ENCODE data around the gene MFSD6. TPM values are rescaled to one million over a fixed set of nuclear protein-coding genes. Genes with fewer than 3 reads are reported as not detected.

Gene MFSD6
- total and polyA plus RNA-seq, 2 donors (not counting 1 experiment from before 2014, with no cell fraction given), result 31.4 to 50.8 TPM

DNA sequence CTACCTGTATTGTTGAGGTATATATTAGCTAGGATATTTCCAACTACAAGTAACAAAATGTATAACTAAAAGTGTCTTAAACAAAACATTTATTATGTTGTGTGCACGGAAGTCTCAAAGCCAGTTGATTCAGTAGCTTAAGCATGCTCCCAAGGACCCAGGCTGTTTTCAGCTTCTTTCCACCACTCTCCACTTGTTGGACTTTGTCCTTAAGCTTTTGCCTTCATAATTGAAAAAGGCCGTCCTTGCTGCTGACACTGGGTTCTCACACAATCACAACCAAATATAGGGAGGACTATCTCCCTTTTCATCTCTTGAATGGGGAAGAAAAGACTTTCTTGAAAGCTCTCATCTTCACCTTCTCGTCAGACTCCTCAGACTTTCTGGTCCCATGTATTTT, 138.6 kb downstream of the MFSD6 start:
- TF ChIP-seq, protein P1, sequence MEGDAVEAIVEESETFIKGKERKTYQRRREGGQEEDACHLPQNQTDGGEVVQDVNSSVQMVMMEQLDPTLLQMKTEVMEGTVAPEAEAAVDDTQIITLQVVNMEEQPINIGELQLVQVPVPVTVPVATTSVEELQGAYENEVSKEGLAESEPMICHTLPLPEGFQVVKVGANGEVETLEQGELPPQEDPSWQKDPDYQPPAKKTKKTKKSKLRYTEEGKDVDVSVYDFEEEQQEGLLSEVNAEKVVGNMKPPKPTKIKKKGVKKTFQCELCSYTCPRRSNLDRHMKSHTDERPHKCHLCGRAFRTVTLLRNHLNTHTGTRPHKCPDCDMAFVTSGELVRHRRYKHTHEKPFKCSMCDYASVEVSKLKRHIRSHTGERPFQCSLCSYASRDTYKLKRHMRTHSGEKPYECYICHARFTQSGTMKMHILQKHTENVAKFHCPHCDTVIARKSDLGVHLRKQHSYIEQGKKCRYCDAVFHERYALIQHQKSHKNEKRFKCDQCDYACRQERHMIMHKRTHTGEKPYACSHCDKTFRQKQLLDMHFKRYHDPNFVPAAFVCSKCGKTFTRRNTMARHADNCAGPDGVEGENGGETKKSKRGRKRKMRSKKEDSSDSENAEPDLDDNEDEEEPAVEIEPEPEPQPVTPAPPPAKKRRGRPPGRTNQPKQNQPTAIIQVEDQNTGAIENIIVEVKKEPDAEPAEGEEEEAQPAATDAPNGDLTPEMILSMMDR (conservative IDR thresholded peaks at IDR 0.05 in 1 of 2, IDR thresholded peaks at IDR 0.05 in 1 of 2; ENCODE audit: low read depth in 1 of 2, low read length in 2 of 2), result no peak
- no peak for TF ChIP-seq EZH2 (IDR thresholded peaks at IDR 0.05; ENCODE audit: low read length, missing control alignments)
- no peaks in the 10 kb centered on the region for H3K36me3 ChIP-seq (ENCODE audit: control insufficient read depth, insufficient read depth, low read length)
- no peaks in the 10 kb centered on the region for H4K20me1 ChIP-seq (ENCODE audit: control insufficient read depth, extremely low read depth, insufficient read depth, low read length)
- H3K4me1 ChIP-seq (ENCODE audit: control insufficient read depth, extremely low read depth, insufficient read depth, low read length), result no peaks in the 10 kb centered on the region
- H3K9ac ChIP-seq (ENCODE audit: insufficient read depth, low read length), result no peak overlapping the region
- no peak overlapping the region for H3K27ac ChIP-seq (ENCODE audit: insufficient read depth, low read length)
- H3K9me3 ChIP-seq (ENCODE audit: control insufficient read depth, insufficient read depth, low read depth, low read length), result no peaks in the 10 kb centered on the region
- no peak overlapping the region for H3K4me2 ChIP-seq (ENCODE audit: extremely low read depth, insufficient read depth, low read length)
- H3K27me3 ChIP-seq (ENCODE audit: control insufficient read depth, insufficient read depth, low read length), result no peaks in the 10 kb centered on the region
- H2AFZ ChIP-seq (ENCODE audit: low read length), result no peak overlapping the region
- no peaks in the 10 kb centered on the region for H3K79me2 ChIP-seq (ENCODE audit: control insufficient read depth, insufficient read depth, low read length)
- no peak for DNase-seq (ENCODE audit: low read depth in 2 of 2)
- no peak overlapping the region for H3K4me3 ChIP-seq (replicated peaks in 1 of 4; ENCODE audit: control extremely low read depth in 1 of 4, insufficient read depth in 1 of 4, low read depth in 3 of 4, low read length in 4 of 4)

DNA sequence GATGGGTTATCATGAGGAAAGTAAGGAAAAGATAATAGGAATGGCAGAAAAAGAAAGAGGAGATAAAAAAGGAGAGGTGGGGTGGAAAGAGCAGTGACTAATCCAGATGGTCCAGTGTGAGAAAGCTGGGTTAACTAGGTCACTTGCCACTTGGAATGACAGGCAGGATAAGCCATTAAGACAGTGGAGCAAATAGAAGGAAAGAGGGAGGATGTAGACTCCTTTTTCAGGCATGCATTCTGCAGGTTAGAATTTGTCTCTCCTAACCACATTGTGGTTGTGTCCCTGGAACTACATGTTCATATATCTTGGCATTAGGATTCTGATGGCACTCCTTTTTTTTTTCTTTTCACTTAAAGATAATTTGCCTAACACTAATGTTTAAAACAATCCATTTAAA, 139.7 kb downstream of the MFSD6 start:
- H3K4me3 ChIP-seq (replicated peaks in 1 of 4; ENCODE audit: control extremely low read depth in 1 of 4, insufficient read depth in 1 of 4, low read depth in 3 of 4, low read length in 4 of 4), result no peak overlapping the region
- no peak for DNase-seq (ENCODE audit: low read depth in 2 of 2)
- H3K27ac ChIP-seq (ENCODE audit: insufficient read depth, low read length), result no peak overlapping the region

DNA sequence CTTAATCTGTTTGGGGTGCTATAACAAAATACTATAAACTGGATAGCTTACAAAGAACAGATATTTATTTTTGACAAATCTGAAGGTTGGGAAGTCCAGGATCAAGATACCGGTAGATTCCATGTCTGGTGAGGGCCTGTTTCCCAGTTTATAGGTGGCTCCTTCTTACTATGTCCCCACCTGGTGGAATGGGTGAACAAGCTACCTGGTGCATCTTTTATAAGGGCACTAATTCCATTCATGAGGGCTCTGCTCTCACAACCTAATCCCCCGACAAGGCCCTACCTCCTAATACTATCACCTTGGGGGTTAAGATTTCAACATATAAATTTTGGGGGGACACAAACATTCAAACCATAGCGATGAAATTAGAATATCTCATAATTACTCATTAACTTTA, 142.0 kb downstream of the MFSD6 start:
- no peak for DNase-seq (ENCODE audit: low read depth in 2 of 2)
- Histone ChIP-seq H2AFZ (ENCODE audit: low read length) (no peak overlapping the region), H4K20me1 (ENCODE audit: control insufficient read depth, extremely low read depth, insufficient read depth, low read length) (no peaks in the 10 kb centered on the region), H3K4me2 (ENCODE audit: extremely low read depth, insufficient read depth, low read length) (no peak overlapping the region), H3K4me1 (ENCODE audit: control insufficient read depth, extremely low read depth, insufficient read depth, low read length) (no peaks in the 10 kb centered on the region), H3K9me3 (ENCODE audit: control insufficient read depth, insufficient read depth, low read depth, low read length) (no peaks in the 10 kb centered on the region), H3K27me3 (ENCODE audit: control insufficient read depth, insufficient read depth, low read length) (no peaks in the 10 kb centered on the region), H3K79me2 (ENCODE audit: control insufficient read depth, insufficient read depth, low read length) (no peaks in the 10 kb centered on the region), H3K9ac (ENCODE audit: insufficient read depth, low read length) (no peak overlapping the region), H3K36me3 (ENCODE audit: control insufficient read depth, insufficient read depth, low read length) (no peaks in the 10 kb centered on the region), H3K4me3 (replicated peaks in 1 of 4; ENCODE audit: control extremely low read depth in 1 of 4, insufficient read depth in 1 of 4, low read depth in 3 of 4, low read length in 4 of 4) (no peak overlapping the region), H3K27ac (ENCODE audit: insufficient read depth, low read length) (no peak overlapping the region)
- TF ChIP-seq, protein P1 (conservative IDR thresholded peaks at IDR 0.05 in 1 of 2, IDR thresholded peaks at IDR 0.05 in 1 of 2; ENCODE audit: low read depth in 1 of 2, low read length in 2 of 2), result no peak
- TF ChIP-seq EZH2 (IDR thresholded peaks at IDR 0.05; ENCODE audit: low read length, missing control alignments), result no peak

More for the DNA sequence above, 139.7 kb downstream of the MFSD6 start:
- TF ChIP-seq, protein P1 (conservative IDR thresholded peaks at IDR 0.05 in 1 of 2, IDR thresholded peaks at IDR 0.05 in 1 of 2; ENCODE audit: low read depth in 1 of 2, low read length in 2 of 2), result no peak
- TF ChIP-seq EZH2 (IDR thresholded peaks at IDR 0.05; ENCODE audit: low read length, missing control alignments), result no peak
- Histone ChIP-seq H3K36me3 (ENCODE audit: control insufficient read depth, insufficient read depth, low read length) (no peaks in the 10 kb centered on the region), H3K27me3 (ENCODE audit: control insufficient read depth, insufficient read depth, low read length) (no peaks in the 10 kb centered on the region), H2AFZ (ENCODE audit: low read length) (no peak overlapping the region), H3K79me2 (ENCODE audit: control insufficient read depth, insufficient read depth, low read length) (no peaks in the 10 kb centered on the region), H3K4me2 (ENCODE audit: extremely low read depth, insufficient read depth, low read length) (no peak overlapping the region), H3K4me1 (ENCODE audit: control insufficient read depth, extremely low read depth, insufficient read depth, low read length) (no peaks in the 10 kb centered on the region), H3K9me3 (ENCODE audit: control insufficient read depth, insufficient read depth, low read depth, low read length) (no peaks in the 10 kb centered on the region), H3K9ac (ENCODE audit: insufficient read depth, low read length) (no peak overlapping the region), H4K20me1 (ENCODE audit: control insufficient read depth, extremely low read depth, insufficient read depth, low read length) (no peaks in the 10 kb centered on the region)

Other genes with a start within 250 kb of the MFSD6 start
- gene HIBCH, start 88.5 kb upstream of the MFSD6 start, total RNA-seq, result 16.2 and 19.2 TPM in 2 replicates
- 13.4 and 14.9 TPM in 2 replicates for gene HIBCH, start 88.5 kb upstream of the MFSD6 start, polyA plus RNA-seq
- gene INPP1, start 64.8 kb upstream of the MFSD6 start, total RNA-seq, result 13.4 and 14.0 TPM in 2 replicates
- 16.4 and 17.6 TPM in 2 replicates for gene INPP1, start 64.8 kb upstream of the MFSD6 start, polyA plus RNA-seq
- 6.3 and 6.4 TPM in 2 replicates for gene NEMP2, start 126.4 kb downstream of the MFSD6 start, total RNA-seq
- 5.5 and 6.0 TPM in 2 replicates for gene NEMP2, start 126.4 kb downstream of the MFSD6 start, polyA plus RNA-seq
- 46.6 and 46.7 TPM in 2 replicates for gene NAB1, start 240.7 kb downstream of the MFSD6 start, total RNA-seq
- gene NAB1, start 240.7 kb downstream of the MFSD6 start, polyA plus RNA-seq, result 11.3 and 18.3 TPM in 2 replicates